HG03469 (cell line): ENCODE measurements around the gene ATP8B4.
"Not testable (repeated sequence)": the region's sequence is repeated elsewhere in the genome, so short reads cannot be mapped to it uniquely, and the experiment has no call there.

Experiments
- ATAC-seq: cut with Tn5 transposase; IDR thresholded peaks from one replicate; pipeline ENCODE4 v1.9.1; 2021; ENCODE audit warnings: mild to moderate bottlenecking, moderate library complexity, moderate number of reproducible peaks; ENCODE audit not compliant: unreplicated experiment

ATP8B4 gene

GRCh38 chr15:49963033-49963772 lies 155.8 kb downstream of the ATP8B4 start:
- ATAC-seq, result not testable (repeated sequence)

DNA sequence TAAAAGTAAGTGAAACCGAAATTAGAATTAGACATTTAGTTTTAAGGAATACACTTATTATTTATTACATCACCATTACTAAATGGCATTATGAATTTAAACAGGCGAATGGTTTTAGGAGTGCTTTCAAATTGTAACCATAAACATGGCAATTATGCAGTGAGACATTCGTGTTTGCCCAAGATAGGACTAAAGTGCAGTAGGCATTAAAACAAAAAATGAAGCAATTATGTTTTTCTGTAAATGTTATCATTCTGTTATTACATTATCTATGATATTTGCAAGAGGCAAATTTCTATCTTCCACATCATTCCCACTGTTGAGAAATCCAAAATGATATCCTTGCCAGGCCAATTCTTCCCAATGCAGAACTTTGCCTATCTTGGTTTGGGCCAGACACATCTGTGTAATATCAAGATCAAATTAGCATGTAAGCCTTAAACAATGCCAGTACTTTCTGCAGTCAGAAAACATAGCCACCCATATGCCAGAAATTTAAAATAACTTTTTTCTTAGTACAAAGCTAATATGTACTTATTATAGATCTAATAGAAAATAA lies 156.9 kb downstream of the ATP8B4 start:
- no peak for ATAC-seq

DNA sequence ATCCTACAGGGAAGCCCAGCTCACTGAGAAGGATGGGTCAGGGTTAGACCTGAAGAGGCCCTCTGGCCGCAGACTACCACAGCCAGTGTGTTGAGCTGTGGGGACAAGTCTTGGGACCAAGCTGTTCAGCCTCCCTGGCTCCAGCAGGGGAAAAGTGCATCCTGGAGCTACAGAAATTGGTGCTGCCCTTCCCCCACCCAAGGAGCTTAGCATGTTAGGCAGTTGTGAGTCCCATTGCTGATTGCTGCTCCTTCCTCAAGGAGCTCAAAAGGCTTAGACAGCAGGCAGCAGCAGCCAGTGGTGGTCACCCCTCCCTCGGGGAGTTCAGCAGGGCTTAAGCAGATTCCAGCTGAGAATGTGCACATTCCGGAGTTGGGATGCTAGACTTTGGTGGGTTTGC lies 165.6 kb downstream of the ATP8B4 start:
- ATAC-seq, result no peak

DNA sequence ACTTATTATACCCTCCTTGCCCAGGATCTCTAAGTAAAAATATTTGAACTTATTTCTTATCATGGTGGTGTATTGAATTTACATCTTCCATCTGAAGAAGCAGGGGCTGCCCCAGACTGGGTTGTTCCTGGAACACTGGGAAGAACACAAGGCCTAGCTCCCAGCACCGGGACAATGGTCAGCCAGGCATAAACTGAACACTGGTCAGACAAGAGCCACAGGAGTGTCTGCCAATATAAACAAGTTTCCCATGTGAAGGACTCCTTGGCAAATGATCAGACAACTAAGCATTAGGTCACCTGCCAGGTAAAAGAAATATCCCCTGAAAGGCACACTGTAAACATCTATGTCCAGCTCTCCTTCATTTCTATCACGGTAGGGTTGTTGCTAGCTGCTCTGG lies 172.4 kb downstream of the ATP8B4 start:
- no peak for ATAC-seq

- no peak for ATAC-seq
Observed at GRCh38 chr15:49934487-49934886, 184.5 kb downstream of the ATP8B4 start.

- no peak for ATAC-seq
Observed at GRCh38 chr15:49927189-49927861, 191.7 kb downstream of the ATP8B4 start.

DNA sequence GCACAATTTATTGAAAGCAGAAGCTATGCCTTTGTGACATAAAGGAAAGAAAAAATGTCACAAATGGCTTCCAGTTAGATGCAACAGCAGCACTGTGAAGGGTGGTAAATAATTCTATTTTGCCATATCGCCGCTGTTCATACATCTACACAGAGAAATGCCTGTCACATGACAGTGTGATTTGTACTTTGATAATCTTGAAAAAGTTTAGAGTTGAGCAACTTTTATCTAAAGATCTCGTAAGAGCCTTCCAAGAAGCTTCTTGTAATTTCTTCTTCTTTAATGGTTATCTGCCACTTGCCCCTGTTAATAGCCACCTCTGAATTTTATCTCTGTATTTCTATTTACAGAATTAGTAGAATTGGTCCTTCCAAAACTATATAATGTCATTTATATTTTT lies 192.3 kb downstream of the ATP8B4 start:
- no peak for ATAC-seq

- no peak for ATAC-seq
Observed at GRCh38 chr15:49923671-49924070, 195.4 kb downstream of the ATP8B4 start.

- no peak for ATAC-seq
Observed at GRCh38 chr15:49919034-49919433, 200.0 kb downstream of the ATP8B4 start.

- no peak for ATAC-seq
Observed at GRCh38 chr15:49918121-49918520, 200.9 kb downstream of the ATP8B4 start.

- no peak for ATAC-seq
Observed at GRCh38 chr15:49916998-49917397, 202.0 kb downstream of the ATP8B4 start.

DNA sequence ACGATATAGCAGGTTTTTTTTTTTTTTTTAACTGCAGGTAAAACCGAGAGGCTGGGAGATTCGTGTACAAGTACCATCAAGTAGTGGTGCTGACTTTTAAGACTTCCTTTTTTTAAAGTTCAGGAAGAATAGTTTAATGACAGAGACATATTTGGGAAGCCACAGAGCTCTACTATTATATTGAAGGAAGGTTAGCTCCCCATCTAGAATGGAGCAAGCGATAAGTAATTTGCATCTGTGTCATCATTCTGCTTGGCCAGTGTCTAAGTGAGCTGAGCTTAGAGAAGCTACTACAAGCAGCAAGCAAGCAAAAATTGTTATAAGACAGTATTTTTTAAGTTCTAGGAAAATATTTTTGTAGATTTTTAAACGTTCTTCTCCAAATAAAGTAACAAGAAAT lies 203.2 kb downstream of the ATP8B4 start:
- ATAC-seq, result no peak

DNA sequence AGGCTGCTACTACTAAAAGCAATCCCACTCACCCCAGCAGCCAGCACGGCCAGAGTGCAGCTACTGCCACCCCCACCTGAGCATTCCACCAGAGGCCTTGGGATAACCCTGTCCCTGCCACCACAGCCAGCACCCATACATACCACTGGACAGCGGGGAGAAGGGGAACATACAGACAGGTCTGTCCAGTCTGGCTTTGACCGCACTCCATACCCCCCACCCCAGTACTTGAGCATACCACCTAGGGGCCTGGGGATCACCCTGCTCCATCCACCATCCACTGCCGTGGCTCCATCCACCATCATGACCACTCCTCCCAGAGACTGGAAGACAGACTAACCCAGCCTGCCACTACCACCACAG lies 210.1 kb downstream of the ATP8B4 start:
- no peak for ATAC-seq

GRCh38 chr15:49908236-49908932 lies 210.6 kb downstream of the ATP8B4 start:
- ATAC-seq, result no peak

GRCh38 chr15:49906966-49907365 lies 212.1 kb downstream of the ATP8B4 start:
- no peak for ATAC-seq

DNA sequence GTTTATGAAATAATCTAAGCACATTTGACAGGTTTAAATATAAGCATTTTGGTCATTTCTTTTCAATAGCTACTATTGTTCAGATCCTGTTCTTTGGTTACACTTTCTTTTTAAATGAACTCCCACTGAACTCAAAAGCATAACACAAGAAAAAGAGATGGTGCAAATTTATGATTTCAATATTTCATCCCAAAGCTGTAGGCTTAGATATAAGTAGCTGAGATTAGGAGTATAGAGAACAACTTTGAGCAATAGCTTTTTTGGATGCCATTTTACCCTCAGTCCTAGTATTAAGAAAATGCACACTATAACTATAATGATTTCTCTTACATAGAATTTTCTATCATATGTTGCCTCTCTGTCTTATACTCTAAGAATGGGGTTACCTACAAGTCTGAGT lies 213.8 kb downstream of the ATP8B4 start:
- no peak for ATAC-seq

DNA sequence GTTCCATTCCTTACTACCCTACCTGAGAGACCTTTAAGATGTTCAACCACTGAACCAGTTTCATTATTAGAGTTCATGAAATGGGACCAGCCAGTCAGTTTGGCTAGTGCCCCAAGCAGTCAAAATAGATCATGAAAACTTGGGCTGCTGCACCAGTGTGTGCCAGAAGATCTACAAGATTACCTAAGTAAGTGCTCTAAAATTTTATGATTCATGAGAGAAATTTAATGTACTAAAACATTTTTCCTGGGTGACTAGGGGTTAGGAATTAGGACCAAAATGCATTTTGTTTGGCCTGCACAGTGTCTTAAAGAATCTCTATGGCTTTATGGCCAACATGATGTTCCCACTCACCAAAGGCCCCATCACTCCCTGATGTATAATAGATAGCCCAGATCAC lies 214.7 kb downstream of the ATP8B4 start:
- no peak for ATAC-seq

DNA sequence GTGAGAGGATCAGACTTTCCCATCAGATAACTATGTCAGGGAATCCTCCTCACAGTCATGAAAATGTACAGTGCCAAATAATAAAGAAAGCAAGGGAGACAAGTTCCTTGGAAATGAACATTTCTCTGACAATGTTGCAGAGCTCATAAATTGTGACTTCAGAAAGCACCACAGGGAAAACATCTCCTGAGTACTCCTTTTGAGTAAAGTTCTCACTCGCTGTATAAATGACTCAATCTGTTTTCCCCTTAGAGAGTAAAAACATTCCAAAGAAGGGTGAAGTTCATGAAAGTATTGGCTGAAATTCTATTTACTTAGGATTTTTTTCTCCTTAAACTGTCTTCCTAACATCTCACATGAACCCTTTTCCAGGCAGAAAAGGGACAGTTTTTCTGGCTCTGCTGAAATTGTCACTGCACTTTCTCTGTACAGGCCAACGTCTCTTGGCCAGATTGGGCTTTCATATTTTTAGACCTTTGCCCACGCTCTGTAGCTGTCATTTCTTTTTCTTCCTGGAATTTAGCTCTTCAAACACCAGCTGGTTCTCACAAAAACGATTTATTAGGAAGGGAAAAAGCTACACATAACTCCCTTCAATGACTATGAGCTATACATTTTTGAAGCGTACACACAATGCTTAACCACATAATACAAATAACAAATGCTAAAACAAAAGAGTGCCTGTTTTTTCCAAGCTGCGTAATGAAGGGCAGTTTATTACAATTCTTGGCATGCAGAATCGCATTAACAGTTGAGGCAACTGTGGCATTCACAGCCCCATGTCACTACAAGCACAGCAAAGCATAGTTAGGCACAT lies 216.1 kb downstream of the ATP8B4 start:
- no peak for ATAC-seq

GRCh38 chr15:49901996-49902684 lies 216.9 kb downstream of the ATP8B4 start:
- ATAC-seq, result no peak

GRCh38 chr15:49901321-49901720 lies 217.7 kb downstream of the ATP8B4 start:
- no peak for ATAC-seq
